Loucy (cell line): ENCODE results near the gene TDRD9.
A peak's percentile ranks its signal among the peaks of the same experiment; 100 is the strongest.

Source experiments
- H2AFZ ChIP-seq: fragments of 200-600 bp; sonication (generic); 2 replicates; pipeline ENCODE4 v1.6.0; 2016; ENCODE audit warnings: antibody characterized with exemption, mild to moderate bottlenecking, low read length, moderate library complexity
- H3F3A ChIP-seq: fragments of 200-600 bp; 2 replicates; pipeline ENCODE4 v1.6.0; 2016; ENCODE audit warnings: antibody characterized with exemption, low read depth, mild to moderate bottlenecking
- H3K27me3 ChIP-seq: fragments of 200-600 bp; sonication (generic); 2 replicates; pipeline ENCODE4 v1.6.1; 2014; ENCODE audit warnings: low read length, mild to moderate bottlenecking; ENCODE audit not compliant: insufficient read depth, poor library complexity, severe bottlenecking
- H3K36me3 ChIP-seq: fragments of 200-600 bp; sonication (generic); 2 replicates; pipeline ENCODE4 v1.6.1; 2016; ENCODE audit warnings: low read length; ENCODE audit not compliant: insufficient read depth
- H3K4me1 ChIP-seq: fragments of 200-600 bp; sonication (generic); 2 replicates; pipeline ENCODE4 v1.5.1; 2014; ENCODE audit warnings: low read length, mild to moderate bottlenecking; ENCODE audit not compliant: insufficient read depth, poor library complexity, severe bottlenecking
- H3K4me2 ChIP-seq: fragments of 200-600 bp; sonication (generic); 2 replicates; pipeline ENCODE4 v1.6.0; 2014; ENCODE audit warnings: antibody characterized with exemption, low read length, low read depth, mild to moderate bottlenecking; ENCODE audit not compliant: poor library complexity, severe bottlenecking
- H3K4me3 ChIP-seq: fragments of 200-600 bp; sonication (generic); 2 replicates; pipeline ENCODE4 v1.5.1; 2014; ENCODE audit warnings: low read length, mild to moderate bottlenecking, mixed read lengths; ENCODE audit not compliant: poor library complexity, severe bottlenecking
- H3K79me2 ChIP-seq: fragments of 200-600 bp; sonication (generic); 2 replicates; pipeline ENCODE4 v1.6.1; 2014; ENCODE audit warnings: low read length; ENCODE audit not compliant: insufficient read depth
- H3K9ac ChIP-seq: fragments of 200-600 bp; sonication (generic); 2 replicates; pipeline ENCODE4 v1.6.0; 2014; ENCODE audit warnings: mild to moderate bottlenecking, low read depth, low read length, moderate library complexity; ENCODE audit not compliant: poor library complexity, severe bottlenecking
- H3K9me2 ChIP-seq: fragments of 200-600 bp; sonication (generic); replicated peaks from 2 replicates; pipeline ENCODE4 v1.6.1; 2016; ENCODE audit warnings: low read depth, low read length, mixed read lengths
- H3K9me3 ChIP-seq: fragments of 200-600 bp; sonication (generic); 2 replicates; pipeline ENCODE4 v1.6.1; 2014; ENCODE audit warnings: mild to moderate bottlenecking, antibody characterized with exemption, low read length, low read depth; ENCODE audit not compliant: insufficient read depth
- H4K20me1 ChIP-seq: fragments of 200-600 bp; sonication (generic); 2 replicates; pipeline ENCODE4 v1.6.0; 2014; ENCODE audit warnings: antibody characterized with exemption, low read length, mild to moderate bottlenecking; ENCODE audit not compliant: insufficient read depth, poor library complexity, severe bottlenecking
- EZH2phosphoT487 ChIP-seq: fragments of 200-600 bp; IDR thresholded peaks from 2 replicates; pipeline ENCODE4 v1.6.1; 2018; ENCODE audit warnings: antibody characterized with exemption, mild to moderate bottlenecking, moderate library complexity, borderline replicate concordance
- TF ChIP-seq, protein P1 (sequence below): fragments of 200-600 bp; sonication (generic); conservative IDR thresholded peaks from 2 replicates; pipeline ENCODE4 v1.5.1; 2014; ENCODE audit warnings: mild to moderate bottlenecking, antibody characterized with exemption, low read length

Gene TDRD9

DNA sequence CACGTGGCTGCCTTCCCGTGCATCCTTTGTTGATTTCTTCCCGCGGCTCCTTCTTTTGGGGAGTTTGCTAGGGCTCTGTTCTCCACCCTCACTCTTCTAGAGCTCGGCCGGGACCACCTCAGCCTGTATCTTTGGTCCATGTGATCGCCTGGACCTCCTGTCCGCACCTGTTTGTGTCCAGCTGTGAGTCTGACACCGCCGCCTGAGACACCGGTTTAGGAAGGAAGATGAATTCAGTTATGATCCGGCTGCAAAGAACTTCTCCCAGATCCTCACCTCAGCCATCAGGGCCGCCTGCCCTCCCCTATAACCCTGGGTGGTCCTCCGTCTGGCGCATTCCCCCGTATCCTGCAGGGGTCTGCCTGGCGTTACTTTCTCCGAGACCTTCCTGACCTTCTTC, 690 bp upstream of the TDRD9 start:
- no peaks in the 10 kb centered on the region for H4K20me1 ChIP-seq
- H3K9me3 ChIP-seq: no peaks in the 10 kb centered on the region
- H3K36me3 ChIP-seq: no peaks in the 10 kb centered on the region
- no peak overlapping the region for H2AFZ ChIP-seq
- no peak overlapping the region for H3K4me2 ChIP-seq
- TF ChIP-seq EZH2phosphoT487: no peak
- TF ChIP-seq, protein P1, sequence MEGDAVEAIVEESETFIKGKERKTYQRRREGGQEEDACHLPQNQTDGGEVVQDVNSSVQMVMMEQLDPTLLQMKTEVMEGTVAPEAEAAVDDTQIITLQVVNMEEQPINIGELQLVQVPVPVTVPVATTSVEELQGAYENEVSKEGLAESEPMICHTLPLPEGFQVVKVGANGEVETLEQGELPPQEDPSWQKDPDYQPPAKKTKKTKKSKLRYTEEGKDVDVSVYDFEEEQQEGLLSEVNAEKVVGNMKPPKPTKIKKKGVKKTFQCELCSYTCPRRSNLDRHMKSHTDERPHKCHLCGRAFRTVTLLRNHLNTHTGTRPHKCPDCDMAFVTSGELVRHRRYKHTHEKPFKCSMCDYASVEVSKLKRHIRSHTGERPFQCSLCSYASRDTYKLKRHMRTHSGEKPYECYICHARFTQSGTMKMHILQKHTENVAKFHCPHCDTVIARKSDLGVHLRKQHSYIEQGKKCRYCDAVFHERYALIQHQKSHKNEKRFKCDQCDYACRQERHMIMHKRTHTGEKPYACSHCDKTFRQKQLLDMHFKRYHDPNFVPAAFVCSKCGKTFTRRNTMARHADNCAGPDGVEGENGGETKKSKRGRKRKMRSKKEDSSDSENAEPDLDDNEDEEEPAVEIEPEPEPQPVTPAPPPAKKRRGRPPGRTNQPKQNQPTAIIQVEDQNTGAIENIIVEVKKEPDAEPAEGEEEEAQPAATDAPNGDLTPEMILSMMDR: no peak
- H3K79me2 ChIP-seq: no peaks in the 10 kb centered on the region
- H3K27me3 ChIP-seq: no peaks in the 10 kb centered on the region
- no peak overlapping the region for H3K9ac ChIP-seq
- no peaks in the 10 kb centered on the region for H3K9me2 ChIP-seq
- no peaks in the 10 kb centered on the region; the same call in 1 of the 2 replicates for H3F3A ChIP-seq
- peaks cover 11% of the 10 kb centered on the region for H3K4me1 ChIP-seq
- H3K4me3 ChIP-seq: no peak overlapping the region

DNA sequence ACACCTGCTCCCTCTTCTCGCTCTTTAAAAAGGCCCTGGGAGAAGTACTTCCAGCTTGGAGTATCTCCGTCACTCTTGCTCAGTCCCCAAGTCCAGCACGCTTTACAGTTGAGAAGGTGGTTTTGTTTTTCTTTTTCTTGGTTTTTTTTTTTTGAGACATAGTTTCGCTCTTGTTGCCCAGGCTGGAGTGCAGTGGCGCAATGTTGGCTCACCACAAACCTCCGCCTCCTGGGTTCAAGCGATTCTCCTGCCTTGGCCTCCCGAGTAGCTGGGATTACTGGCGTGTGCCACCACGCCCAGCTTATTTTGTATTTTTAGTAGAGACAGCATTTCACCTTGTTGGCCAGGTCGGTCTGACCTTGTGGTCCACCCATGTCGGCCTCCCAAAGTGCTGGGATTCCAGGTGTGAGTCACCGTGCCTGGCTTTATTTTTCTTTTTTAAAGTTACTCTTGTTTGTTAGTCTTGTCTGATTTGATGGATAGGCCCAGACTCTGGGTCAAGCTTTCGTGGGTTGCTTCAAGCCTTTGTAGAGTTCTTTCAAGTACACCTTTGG, 1.9 kb downstream of the TDRD9 start:
- Histone ChIP-seq H3K9me2 (no peaks in the 10 kb centered on the region), H2AFZ (no peak overlapping the region), H3K36me3 (no peaks in the 10 kb centered on the region), H3K79me2 (no peaks in the 10 kb centered on the region), H3K4me2 (no peak overlapping the region), H3K9me3 (no peaks in the 10 kb centered on the region), H3K4me1 (peaks cover 16% of the 10 kb centered on the region), H4K20me1 (no peaks in the 10 kb centered on the region), H3K4me3 (no peak overlapping the region), H3F3A (no peaks in the 10 kb centered on the region), H3K27me3 (no peaks in the 10 kb centered on the region), H3K9ac (no peak overlapping the region)
- no peak for TF ChIP-seq EZH2phosphoT487
- TF ChIP-seq, protein P1: no peak

DNA sequence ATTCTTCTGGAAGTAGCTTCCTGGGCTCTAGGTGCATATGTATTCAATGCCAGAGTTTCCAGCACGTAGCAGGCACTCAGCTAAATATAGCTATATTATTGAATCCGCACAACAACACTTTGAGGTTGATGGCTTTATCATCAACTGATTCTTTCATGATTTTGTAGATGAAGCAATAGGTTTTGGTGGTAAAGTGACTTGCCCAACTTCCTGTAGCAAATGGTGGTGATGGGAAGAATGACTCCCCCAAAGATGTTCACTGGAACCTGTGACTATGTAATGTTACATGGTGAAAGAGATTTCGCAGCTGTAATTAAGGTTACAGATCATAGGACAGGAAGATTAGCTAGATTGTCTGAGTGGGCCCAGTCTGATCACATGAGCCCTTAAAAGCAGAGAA, 3.2 kb downstream of the TDRD9 start:
- peak overlapping the region; percentile 7; the same call in 1 of the 2 replicates for H2AFZ ChIP-seq

More for the DNA sequence above, 3.2 kb downstream of the TDRD9 start:
- no peaks in the 10 kb centered on the region for H3K27me3 ChIP-seq
- H3K4me1 ChIP-seq: peaks cover 16% of the 10 kb centered on the region
- TF ChIP-seq, protein P1: no peak
- no peak for TF ChIP-seq EZH2phosphoT487
- H3K9me2 ChIP-seq: no peaks in the 10 kb centered on the region
- H3F3A ChIP-seq: no peaks in the 10 kb centered on the region
- no peaks in the 10 kb centered on the region for H4K20me1 ChIP-seq
- H3K4me2 ChIP-seq: no peak overlapping the region
- no peaks in the 10 kb centered on the region for H3K9me3 ChIP-seq
- H3K79me2 ChIP-seq: no peaks in the 10 kb centered on the region
- no peak overlapping the region for H3K9ac ChIP-seq
- H3K36me3 ChIP-seq: no peaks in the 10 kb centered on the region
- H3K4me3 ChIP-seq: no peak overlapping the region
